Endodermal cell (in vitro differentiated cells): ENCODE data around the gene CHAC2. TPM values are rescaled to one million over a fixed set of nuclear protein-coding genes. Genes with fewer than 3 reads are reported as not detected.

Experiments used
- DNase-seq: peaks from one replicate; pipeline ENCODE4 v3.0.0-alpha.2; 2017
- H3K27ac ChIP-seq: 2 replicates; pipeline ENCODE4 v1.5.1; 2013; ENCODE audit warnings: mild to moderate bottlenecking, low read depth, low read length, moderate library complexity
- H3K27me3 ChIP-seq: 2 replicates; pipeline ENCODE4 v1.6.1; 2013; ENCODE audit warnings: mild to moderate bottlenecking, low read length, moderate library complexity; ENCODE audit not compliant: insufficient read depth, control insufficient read depth, poor library complexity, severe bottlenecking
- H3K36me3 ChIP-seq: 2 replicates; pipeline ENCODE4 v1.7.0; 2013; ENCODE audit warnings: mild to moderate bottlenecking, low read length, moderate library complexity; ENCODE audit not compliant: control insufficient read depth, insufficient read depth
- H3K4me1 ChIP-seq: one replicate; pipeline ENCODE4 v1.7.0; 2013; ENCODE audit warnings: low read length; ENCODE audit not compliant: control insufficient read depth, insufficient read depth
- H3K4me3 ChIP-seq: 2 replicates; pipeline ENCODE4 v1.5.1; 2013; ENCODE audit warnings: mild to moderate bottlenecking, low read length, moderate library complexity
- H3K9ac ChIP-seq: 2 replicates; pipeline ENCODE4 v1.6.1; 2013; ENCODE audit warnings: mild to moderate bottlenecking, low read length, moderate library complexity; ENCODE audit not compliant: poor library complexity, severe bottlenecking; ENCODE audit errors: extremely low read depth
- H3K9me3 ChIP-seq: 2 replicates; pipeline ENCODE4 v1.6.1; 2013; ENCODE audit warnings: mild to moderate bottlenecking, low read length, moderate library complexity; ENCODE audit not compliant: control insufficient read depth
- H3K27ac Mint-ChIP-seq: 2 replicates; pipeline ENCODE4 v1.8.0; 2020; ENCODE audit warnings: mixed read lengths
- H3K27me3 Mint-ChIP-seq: 2 replicates; pipeline ENCODE4 v1.8.0; 2021; ENCODE audit warnings: mild to moderate bottlenecking, mixed read lengths; ENCODE audit not compliant: insufficient read depth
- H3K36me3 Mint-ChIP-seq: 2 replicates; pipeline ENCODE4 v1.8.0; 2020; ENCODE audit warnings: low read depth, mixed read lengths
- H3K4me1 Mint-ChIP-seq: 2 replicates; pipeline ENCODE4 v1.8.0; 2020; ENCODE audit warnings: mixed read lengths
- H3K4me3 Mint-ChIP-seq: 2 replicates; pipeline ENCODE4 v1.8.0; 2020; ENCODE audit warnings: mild to moderate bottlenecking, moderate library complexity, mixed read lengths
- H3K9me3 Mint-ChIP-seq: 2 replicates; pipeline ENCODE4 v1.8.0; 2020; ENCODE audit warnings: mild to moderate bottlenecking, mixed read lengths
- WGBS, 2 experiments: methylation state at CpG; one replicate each; pipeline versions ENCODE4 v1.1.5 to v1.1.7; 2013; ENCODE audit warnings: missing lambda C conversion rate in 2 of 2, mixed read lengths in 1 of 2; ENCODE audit not compliant: insufficient coverage in 1 of 2, insufficient read length in 1 of 2; 5-methylcytosine and 5-hydroxymethylcytosine counted together
- total RNA-seq, 2 donors: library from RNA; stranded (reverse); fragmentation: NEBNext Ultra II Directional in 1 of 2; extraction: Animal tissue kit (Norgen Biotek cat#: 25700) in 1 of 2; gene quantifications; 2 replicates in 1 of 2; 3 replicates in 1 of 2; pipeline ENCODE4 v1.2.1, GENCODE V29; 2021
- TF ChIP-seq, protein P1 (sequence below): fragments of 200-600 bp; sonication (generic); conservative IDR thresholded peaks from 2 replicates; pipeline ENCODE4 v1.5.0; 2021; ENCODE audit warnings: antibody characterized with exemption, mild to moderate bottlenecking

Gene CHAC2
- total RNA-seq, 2 donors from 2014 or later, result 3.6 to 4.8 TPM

DNA sequence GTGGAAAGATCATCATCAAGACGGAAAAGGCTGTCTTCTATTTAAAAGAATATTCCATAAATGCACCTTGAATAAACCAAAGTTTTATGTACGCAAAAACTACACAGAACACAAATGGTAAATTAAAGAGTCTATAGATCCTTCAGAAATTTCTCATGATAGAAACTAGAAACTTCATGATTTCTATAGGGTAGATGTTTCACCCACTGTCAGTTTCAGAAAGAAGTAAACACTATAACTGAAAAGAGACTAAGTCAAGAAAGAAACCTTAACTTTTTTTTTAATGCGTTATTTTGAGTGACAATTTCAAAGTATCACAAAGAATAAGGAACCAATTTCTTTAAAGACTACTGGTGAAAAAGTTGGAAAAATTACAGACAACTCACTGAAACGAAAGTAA lies 41.9 kb upstream of the CHAC2 start:
- H3K9ac ChIP-seq, result no peak overlapping the region
- H3K27ac ChIP-seq, result no peak overlapping the region
- DNase-seq, result no peak
- peaks cover 16% of the 10 kb centered on the region for H3K36me3 ChIP-seq
- H3K9me3 ChIP-seq, result peaks cover 7% of the 10 kb centered on the region
- H3K4me1 Mint-ChIP-seq, result peaks cover 7% of the 10 kb centered on the region
- peaks cover 10% of the 10 kb centered on the region for H3K9me3 Mint-ChIP-seq
- no peaks in the 10 kb centered on the region for H3K27me3 Mint-ChIP-seq
- no peak overlapping the region for H3K4me3 Mint-ChIP-seq
- TF ChIP-seq, protein P1, sequence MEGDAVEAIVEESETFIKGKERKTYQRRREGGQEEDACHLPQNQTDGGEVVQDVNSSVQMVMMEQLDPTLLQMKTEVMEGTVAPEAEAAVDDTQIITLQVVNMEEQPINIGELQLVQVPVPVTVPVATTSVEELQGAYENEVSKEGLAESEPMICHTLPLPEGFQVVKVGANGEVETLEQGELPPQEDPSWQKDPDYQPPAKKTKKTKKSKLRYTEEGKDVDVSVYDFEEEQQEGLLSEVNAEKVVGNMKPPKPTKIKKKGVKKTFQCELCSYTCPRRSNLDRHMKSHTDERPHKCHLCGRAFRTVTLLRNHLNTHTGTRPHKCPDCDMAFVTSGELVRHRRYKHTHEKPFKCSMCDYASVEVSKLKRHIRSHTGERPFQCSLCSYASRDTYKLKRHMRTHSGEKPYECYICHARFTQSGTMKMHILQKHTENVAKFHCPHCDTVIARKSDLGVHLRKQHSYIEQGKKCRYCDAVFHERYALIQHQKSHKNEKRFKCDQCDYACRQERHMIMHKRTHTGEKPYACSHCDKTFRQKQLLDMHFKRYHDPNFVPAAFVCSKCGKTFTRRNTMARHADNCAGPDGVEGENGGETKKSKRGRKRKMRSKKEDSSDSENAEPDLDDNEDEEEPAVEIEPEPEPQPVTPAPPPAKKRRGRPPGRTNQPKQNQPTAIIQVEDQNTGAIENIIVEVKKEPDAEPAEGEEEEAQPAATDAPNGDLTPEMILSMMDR, result no peak
- peaks cover 52% of the 10 kb centered on the region for H3K36me3 Mint-ChIP-seq
- H3K4me3 ChIP-seq, result no peak overlapping the region
- 87% methylated on average over 3 of the region's 4 CpGs; no CpG with 5 or more reads in 1 of the 2 experiments for WGBS, 2 experiments
- H3K4me1 ChIP-seq, result no peaks in the 10 kb centered on the region
- peak overlapping the region; percentile 52 for H3K27ac Mint-ChIP-seq
- H3K27me3 ChIP-seq, result no peaks in the 10 kb centered on the region

DNA sequence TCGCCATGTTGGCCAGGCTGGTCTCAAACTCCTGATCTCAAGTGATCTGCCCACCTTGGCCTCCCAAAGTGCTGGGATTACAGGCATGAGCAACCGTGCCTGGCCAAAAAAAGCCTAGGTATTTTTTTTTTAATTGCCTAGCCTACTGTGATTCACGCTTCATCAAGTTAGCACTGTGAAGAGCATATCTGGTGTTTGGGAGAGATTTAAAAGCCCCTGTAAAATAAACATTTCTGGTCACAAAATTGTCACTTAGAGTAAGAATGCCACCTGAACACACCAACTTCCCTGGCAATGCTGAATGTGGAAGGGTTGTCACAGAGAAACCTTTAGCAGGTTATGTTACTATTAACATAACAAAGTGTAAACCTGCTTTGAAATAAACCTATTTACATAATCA lies 39.7 kb upstream of the CHAC2 start:
- Histone ChIP-seq H3K9me3 (peaks cover 18% of the 10 kb centered on the region), H3K27me3 (no peaks in the 10 kb centered on the region), H3K9ac (no peak overlapping the region), H3K4me1 (no peaks in the 10 kb centered on the region), H3K36me3 (peaks cover 18% of the 10 kb centered on the region), H3K27ac (no peak overlapping the region), H3K4me3 (no peak overlapping the region)
- Mint-ChIP-seq H3K4me1 (peaks cover 7% of the 10 kb centered on the region), H3K9me3 (peaks cover 11% of the 10 kb centered on the region), H3K4me3 (no peak overlapping the region), H3K36me3 (peaks cover 62% of the 10 kb centered on the region), H3K27me3 (no peaks in the 10 kb centered on the region), H3K27ac (peak overlapping the region; percentile 30)
- DNase-seq, result no peak
- TF ChIP-seq, protein P1, result no peak
- WGBS, 2 experiments, result 88 to 91% methylated on average over 1 to 3 of the region's 3 CpGs

DNA sequence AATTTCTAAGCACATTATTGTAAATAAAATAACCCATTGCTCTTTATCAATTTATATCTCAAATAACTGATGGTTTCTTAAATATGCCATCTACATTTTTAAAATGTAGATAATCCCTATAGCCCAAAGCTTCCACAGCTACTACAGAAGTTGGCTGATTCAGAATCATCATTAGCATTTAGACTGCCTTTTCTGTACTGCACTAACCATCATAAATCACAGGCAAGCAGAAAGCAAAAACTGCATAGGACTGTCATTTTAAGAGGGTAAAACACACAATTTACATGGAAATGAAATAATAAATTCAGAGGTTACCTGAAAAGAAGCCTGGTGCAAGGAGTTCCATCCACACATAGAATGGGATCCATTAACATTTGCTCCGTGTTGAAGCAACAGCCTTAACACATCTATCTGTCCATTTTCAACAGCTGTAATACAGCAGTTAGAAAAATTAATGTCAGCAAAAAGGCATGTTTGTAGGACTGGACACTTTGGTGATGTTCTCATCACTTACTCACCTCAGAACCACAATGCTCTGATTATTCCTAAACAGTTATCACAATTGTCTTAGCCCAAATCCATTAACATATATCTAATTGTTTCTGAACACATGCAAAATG lies 38.4 kb upstream of the CHAC2 start:
- Mint-ChIP-seq H3K4me3 (no peak overlapping the region), H3K9me3 (peaks cover 20% of the 10 kb centered on the region), H3K36me3 (peaks cover 75% of the 10 kb centered on the region), H3K27me3 (no peaks in the 10 kb centered on the region), H3K27ac (no peak overlapping the region), H3K4me1 (peaks cover 7% of the 10 kb centered on the region)
- H3K36me3 ChIP-seq, result peaks cover 31% of the 10 kb centered on the region
- no peaks in the 10 kb centered on the region for H3K4me1 ChIP-seq
- no peak overlapping the region for H3K27ac ChIP-seq
- H3K9me3 ChIP-seq, result peaks cover 31% of the 10 kb centered on the region
- no peak overlapping the region for H3K4me3 ChIP-seq
- TF ChIP-seq, protein P1, result no peak
- no peaks in the 10 kb centered on the region for H3K27me3 ChIP-seq
- DNase-seq, result no peak
- no peak overlapping the region for H3K9ac ChIP-seq
- 94% methylated on average over 1 of the region's 1 CpG; no CpG with 5 or more reads in 1 of the 2 experiments for WGBS, 2 experiments
